H1 (cell line): Measurements from ENCODE around the gene STX10. TPM values are rescaled to one million over a fixed set of nuclear protein-coding genes. Genes with fewer than 3 reads are reported as not detected.

Source experiments
- CTCF ChIA-PET: fragments of 300-600 bp; sonication (Branson Sonifier 250); formaldehyde crosslinking; loops from one replicate; lab custom pipeline; 2021; ENCODE audit not compliant: partially characterized antibody; lab: Charles Lee
- POLR2A ChIA-PET: fragments of 300-600 bp; sonication (Branson Sonifier 250); formaldehyde crosslinking; loops from one replicate; lab custom pipeline; 2021; ENCODE audit warnings: inconsistent platforms; ENCODE audit not compliant: partially characterized antibody; lab: Charles Lee
- DNase-seq, 2 experiments: peaks; one replicate each; pipeline versions ENCODE4 v3.0.0 to v3.0.0-alpha.2; 2010 to 2022; ENCODE audit warnings: low spot score in 2 of 2, low read depth in 1 of 2, mixed read lengths in 1 of 2
- FAIRE-seq: peaks from 2 replicates; lab custom pipeline; 2011; peaks lifted over from hg19 to GRCh38; lab: Jason Lieb, UNC
- H2AFZ ChIP-seq: 2 replicates; pipeline ENCODE4 v1.8.1; 2012; ENCODE audit warnings: low read length, inconsistent platforms
- H2AK5ac ChIP-seq: 2 replicates; pipeline ENCODE4 v1.6.1; 2013; ENCODE audit warnings: low read depth, low read length
- H2BK120ac ChIP-seq: replicated peaks from 2 replicates; pipeline ENCODE3; 2013; ENCODE audit warnings: low read depth, low read length, inconsistent platforms
- H2BK12ac ChIP-seq: 2 replicates; pipeline ENCODE4 v1.6.1; 2013; ENCODE audit warnings: low read depth, low read length
- H2BK15ac ChIP-seq: 2 replicates; pipeline ENCODE4 v1.6.1; 2013; ENCODE audit warnings: low read length
- H2BK20ac ChIP-seq: 2 replicates; pipeline ENCODE4 v1.6.1; 2013; ENCODE audit warnings: low read length
- H2BK5ac ChIP-seq: 2 replicates; pipeline ENCODE4 v1.6.1; 2013; ENCODE audit warnings: low read depth, low read length
- H3K14ac ChIP-seq: 2 replicates; pipeline ENCODE4 v1.6.1; 2013; ENCODE audit warnings: inconsistent platforms; ENCODE audit not compliant: insufficient read length
- H3K18ac ChIP-seq: 2 replicates; pipeline ENCODE4 v1.6.1; 2013; ENCODE audit warnings: low read length; ENCODE audit errors: extremely low read depth
- H3K23ac ChIP-seq: 2 replicates; pipeline ENCODE4 v1.6.1; 2013; ENCODE audit warnings: inconsistent platforms; ENCODE audit not compliant: insufficient read length
- H3K23me2 ChIP-seq: 2 replicates; pipeline ENCODE4 v1.6.1; 2013; ENCODE audit warnings: low read depth, low read length
- H3K27ac ChIP-seq: 2 replicates; pipeline ENCODE4 v1.6.1; 2011; ENCODE audit warnings: low read depth, low read length, inconsistent platforms
- H3K27me3 ChIP-seq, 4 experiments: replicated peaks in 1 of 4; 1 replicate in 1 of 4; 2 replicates in 3 of 4; pipeline versions ENCODE4 v1.6.1 to v1.8.1; 2011 to 2013; ENCODE audit warnings: low read length in 3 of 4, mild to moderate bottlenecking in 3 of 4, inconsistent platforms in 2 of 4, mixed read lengths in 2 of 4, moderate library complexity in 1 of 4; ENCODE audit not compliant: control insufficient read depth in 3 of 4, insufficient read depth in 3 of 4; ENCODE audit errors: extremely low read depth in 1 of 4
- H3K36me3 ChIP-seq, 4 experiments: 2 replicates each; pipeline versions ENCODE4 v1.6.1 to v1.8.1; 2011 to 2013; ENCODE audit warnings: mild to moderate bottlenecking in 4 of 4, low read length in 3 of 4, moderate library complexity in 2 of 4, control low read depth in 1 of 4, inconsistent platforms in 1 of 4; ENCODE audit not compliant: insufficient read depth in 4 of 4, control insufficient read depth in 2 of 4
- H3K4ac ChIP-seq: replicated peaks from 2 replicates; pipeline ENCODE3; 2013; ENCODE audit warnings: low read length, low read depth, mixed read lengths, inconsistent platforms; ENCODE audit not compliant: insufficient read length
- H3K4me1 ChIP-seq, 4 experiments: replicated peaks in 1 of 4; 1 replicate in 1 of 4; 2 replicates in 3 of 4; pipeline versions ENCODE4 v1.6.1 to v1.8.1; 2011 to 2013; ENCODE audit warnings: low read length in 3 of 4, inconsistent platforms in 2 of 4, mixed read lengths in 1 of 4; ENCODE audit not compliant: insufficient read depth in 4 of 4, control insufficient read depth in 3 of 4
- H3K4me2 ChIP-seq, 2 experiments: 2 replicates each; pipeline versions ENCODE4 v1.6.1 to v1.8.1; 2011 to 2013; ENCODE audit warnings: low read depth in 2 of 2, low read length in 2 of 2, control low read depth in 1 of 2, inconsistent platforms in 1 of 2, mild to moderate bottlenecking in 1 of 2; ENCODE audit not compliant: insufficient read depth in 1 of 2
- H3K4me3 ChIP-seq, 4 experiments: fragments of 200-600, 300-600 bp in 1 of 4; sonication (generic), shearing (Covaris generic), sonication (Bioruptor Twin) in 1 of 4; 2 replicates each; pipeline versions ENCODE4 v1.5.1 to v1.8.1; 2011 to 2016; ENCODE audit warnings: low read length in 4 of 4, low read depth in 3 of 4, control low read depth in 2 of 4, inconsistent platforms in 2 of 4, mild to moderate bottlenecking in 2 of 4, mixed read lengths in 1 of 4, moderate library complexity in 1 of 4; ENCODE audit not compliant: insufficient read depth in 2 of 4; ENCODE audit errors: extremely low read depth in 1 of 4
- H3K56ac ChIP-seq: replicated peaks from 2 replicates; pipeline ENCODE3; 2013; ENCODE audit warnings: low read depth, mild to moderate bottlenecking, mixed read lengths, low read length, inconsistent platforms; ENCODE audit not compliant: insufficient read length
- H3K79me1 ChIP-seq: 2 replicates; pipeline ENCODE4 v1.6.1; 2013; ENCODE audit warnings: low read depth, low read length, control low read depth
- H3K79me2 ChIP-seq, 2 experiments: 2 replicates each; pipeline versions ENCODE4 v1.6.1 to v1.8.1; 2012 to 2013; ENCODE audit warnings: low read length in 2 of 2, mild to moderate bottlenecking in 2 of 2, inconsistent platforms in 1 of 2; ENCODE audit not compliant: insufficient read depth in 2 of 2, control insufficient read depth in 1 of 2
- H3K9ac ChIP-seq, 4 experiments: replicated peaks in 1 of 4; 1 replicate in 1 of 4; 2 replicates in 3 of 4; pipeline versions ENCODE4 v1.6.1 to v1.8.1; 2011 to 2013; ENCODE audit warnings: low read depth in 3 of 4, low read length in 3 of 4, control low read depth in 2 of 4, mild to moderate bottlenecking in 2 of 4, moderate library complexity in 2 of 4, inconsistent platforms in 1 of 4; ENCODE audit errors: extremely low read depth in 1 of 4
- H3K9me3 ChIP-seq, 2 experiments: 2 replicates each; pipeline versions ENCODE4 v1.6.1 to v1.8.1; 2012 to 2013; ENCODE audit warnings: mild to moderate bottlenecking in 2 of 2, moderate library complexity in 2 of 2, control low read depth in 1 of 2, inconsistent platforms in 1 of 2, low read depth in 1 of 2, low read length in 1 of 2, mixed read lengths in 1 of 2; ENCODE audit not compliant: insufficient read depth in 2 of 2
- H4K20me1 ChIP-seq, 2 experiments: replicated peaks in 1 of 2; 2 replicates each; pipeline versions ENCODE3 to v1.8.1; 2011 to 2013; ENCODE audit warnings: inconsistent platforms in 2 of 2, low read length in 2 of 2, mild to moderate bottlenecking in 1 of 2; ENCODE audit not compliant: insufficient read depth in 2 of 2, control insufficient read depth in 1 of 2
- H4K5ac ChIP-seq: 2 replicates; pipeline ENCODE4 v1.6.1; 2013; ENCODE audit warnings: low read length, low read depth, mixed read lengths, inconsistent platforms; ENCODE audit not compliant: insufficient read length
- H4K8ac ChIP-seq: 2 replicates; pipeline ENCODE4 v1.8.0; 2013; ENCODE audit warnings: mild to moderate bottlenecking, moderate library complexity, low read length, inconsistent platforms; ENCODE audit not compliant: insufficient read depth; ENCODE audit errors: extremely low read depth
- H4K91ac ChIP-seq: replicated peaks from 2 replicates; pipeline ENCODE3; 2013; ENCODE audit warnings: low read length, mixed read lengths, inconsistent platforms; ENCODE audit not compliant: insufficient read length
- EZH2 ChIP-seq: fragments of 200-600 bp; sonication (generic); IDR thresholded peaks from 2 replicates; pipeline ENCODE4 v1.7.1; 2012; ENCODE audit warnings: low read depth, mild to moderate bottlenecking, moderate library complexity, low read length, inconsistent platforms; ENCODE audit not compliant: severe bottlenecking
- KDM1A ChIP-seq: fragments of 200-600, 300-600 bp; sonication (generic); IDR thresholded peaks from 2 replicates; pipeline ENCODE4 v1.7.1; 2016; ENCODE audit warnings: mild to moderate bottlenecking, low read length, borderline replicate concordance
- RNF2 ChIP-seq: fragments of 200-900, 300-1000 bp; sonication (generic); IDR thresholded peaks from 2 replicates; pipeline ENCODE4 v1.7.1; 2016; ENCODE audit warnings: borderline replicate concordance, low read depth, mild to moderate bottlenecking, antibody characterized with exemption, low read length; ENCODE audit not compliant: poor library complexity, severe bottlenecking; ENCODE audit errors: missing control alignments
- SIX5 ChIP-seq: IDR thresholded peaks from 2 replicates; pipeline ENCODE4 v1.6.1; 2011; ENCODE audit warnings: mild to moderate bottlenecking, low read depth, low read length
- TAF1 ChIP-seq: IDR thresholded peaks from 2 replicates; pipeline ENCODE4 v1.6.1; 2011; ENCODE audit warnings: mild to moderate bottlenecking, low read depth, low read length
- TBP ChIP-seq: IDR thresholded peaks from 2 replicates; pipeline ENCODE4 v1.6.1; 2011; ENCODE audit warnings: low read depth, low read length, improper control_type of control experiment
- WGBS, 2 experiments: shearing (Covaris generic) in 1 of 2; methylation state at CpG; one replicate each; pipeline versions ENCODE4 v1.1.6 to v1.1.7; 2013 to 2015; ENCODE audit warnings: low lambda C conversion rate in 2 of 2, mixed read lengths in 2 of 2, inconsistent platforms in 1 of 2, low coverage in 1 of 2, missing lambda C conversion rate in 1 of 2; ENCODE audit not compliant: insufficient replicate concordance in 2 of 2, insufficient coverage in 1 of 2, insufficient read length in 1 of 2; ENCODE audit errors: extremely low coverage in 1 of 2, missing lambda C conversion rate in 1 of 2; 5-methylcytosine and 5-hydroxymethylcytosine counted together
- polyA plus RNA-seq, 7 experiments: library from polyadenylated mRNA; depleted of rRNA in 3 of 7; stranded (reverse) in 5 of 7; unstranded in 2 of 7; fragments of >200 nt in 5 of 7; fragments of 200-250 nt in 2 of 7; gene quantifications; 1 replicate in 5 of 7; 2 replicates in 1 of 7; 4 replicates in 1 of 7; pipeline versions ENCODE4 v1.2.1 to v1.2.3, GENCODE V29; 2011 to 2013; ENCODE audit warnings: missing spikeins in 2 of 7, mixed read lengths in 2 of 7
- total RNA-seq: library from RNA; stranded (reverse); fragmentation: NEBNext Ultra II Directional; extraction: Animal tissue kit (Norgen Biotek cat#: 25700); gene quantifications from 2 replicates; pipeline ENCODE4 v1.2.1, GENCODE V29; 2021
- TF ChIP-seq, protein P1 (sequence below): IDR thresholded peaks from 2 replicates; pipeline ENCODE4 v1.6.1; 2012; ENCODE audit warnings: low read length, inconsistent platforms

Gene STX10
- total and polyA plus RNA-seq, 2 of the 8 experiments (the other 6 are each of a cell fraction or from before 2014, with no cell fraction given) = 53.0 to 80.1 TPM

DNA sequence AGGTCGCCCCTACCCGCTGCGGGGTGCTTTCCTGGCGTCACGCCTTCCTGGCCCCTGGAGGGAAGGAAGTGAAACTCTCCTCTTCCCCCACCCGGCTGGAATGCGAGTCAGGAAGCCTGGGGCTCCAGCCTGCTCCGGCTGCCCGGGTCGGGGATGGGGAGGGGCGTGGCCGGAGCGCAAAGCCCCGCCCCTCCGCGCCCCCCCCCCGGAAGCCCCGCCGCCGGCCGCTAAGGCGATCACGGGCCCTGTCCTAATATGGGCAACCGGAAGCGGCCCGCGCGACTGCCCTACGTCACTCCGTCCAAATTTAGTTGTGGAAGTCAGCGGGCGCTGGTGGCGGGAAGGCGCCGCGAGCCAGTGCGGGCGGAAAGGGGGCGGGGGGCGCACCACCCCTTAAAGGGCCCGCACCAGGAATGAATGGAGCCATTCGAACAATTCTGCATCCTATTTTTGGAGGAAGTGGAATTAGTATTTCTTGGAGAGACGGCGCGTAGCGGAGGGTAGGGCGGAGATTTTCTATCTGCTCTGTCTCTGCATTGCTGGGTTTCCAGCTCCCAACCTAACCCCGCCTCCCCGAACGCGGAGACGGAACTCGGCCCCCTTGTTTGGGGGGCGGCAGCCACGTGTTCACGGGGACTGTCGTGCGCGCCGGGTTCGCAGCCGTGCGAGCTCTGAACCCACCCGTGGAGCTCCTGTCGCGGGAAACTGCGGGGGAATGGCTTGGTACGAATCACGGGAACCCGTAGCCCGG, 1.6 kb upstream of the STX10 start:
- Histone ChIP-seq H3K4me1 (peaks cover 0 to 10% (median 6%) of the 10 kb centered on the region in 4 experiments), H3K23me2 (peaks cover 23% of the 10 kb centered on the region), H3K79me2 (peaks cover 17 to 46% of the 10 kb centered on the region in 2 experiments), H2BK15ac (peak overlapping the region; percentile 81; the same call in 1 of the 2 replicates), H4K8ac (peak overlapping the region; percentile 95), H3K27me3 (no peaks in the 10 kb centered on the region; a peak in 1 of 7 replicates), H3K4ac (peak overlapping the region; percentile 76), H2AK5ac (peak overlapping the region; percentile 99), H3K18ac (peak overlapping the region; percentile 96), H3K4me2 (peak overlapping the region; percentile 82 to 91), H4K5ac (peak overlapping the region; percentile 93), H3K23ac (no peak overlapping the region), H2BK12ac (peak overlapping the region; percentile 94), H3K4me3 (peak overlapping the region; percentile 90 to 99 (median 94)), H2BK120ac (no peak overlapping the region), H2BK20ac (no peak overlapping the region), H4K91ac (peak overlapping the region; percentile 98), H3K9ac (peak overlapping the region; percentile 91 to 97 (median 94)), H2BK5ac (peak overlapping the region; percentile 99), H3K79me1 (peaks cover 8% of the 10 kb centered on the region), H2AFZ (no peak overlapping the region), H3K9me3 (no peaks in the 10 kb centered on the region), H3K56ac (peak overlapping the region; percentile 75), H3K27ac (peak overlapping the region; percentile 97), H4K20me1 (peaks cover 7 to 13% of the 10 kb centered on the region in 2 experiments), H3K36me3 (peaks cover 0 to 7% (median 2%) of the 10 kb centered on the region in 4 experiments; a peak in 2 of 8 replicates), H3K14ac (no peak overlapping the region)
- CTCF ChIA-PET = interaction anchor here (0.6 to 2.0 kb wide), 7 partner anchors 12 to 122 kb away, joined by 3 to 9 read pairs (median 6); no protein-coding TSS in a partner anchor
- peak in 1 of 2 experiments; percentile 96 for DNase-seq
- no peak for FAIRE-seq
- POLR2A ChIA-PET = interaction anchor here (0.6 to 9.6 kb wide), 55 partner anchors 9 to 855 kb away, joined by 3 to 530 read pairs (median 5); partner anchors contain the start of genes CALR, LYL1, NACC1 and TRMT1
- 1% methylated on average over 58 of the region's 71 CpGs; no CpG with 5 or more reads in 1 of the 2 experiments for WGBS, 2 experiments
- no peak for TF ChIP-seq RNF2
- TF ChIP-seq SIX5 = no peak
- TF ChIP-seq, protein P1, sequence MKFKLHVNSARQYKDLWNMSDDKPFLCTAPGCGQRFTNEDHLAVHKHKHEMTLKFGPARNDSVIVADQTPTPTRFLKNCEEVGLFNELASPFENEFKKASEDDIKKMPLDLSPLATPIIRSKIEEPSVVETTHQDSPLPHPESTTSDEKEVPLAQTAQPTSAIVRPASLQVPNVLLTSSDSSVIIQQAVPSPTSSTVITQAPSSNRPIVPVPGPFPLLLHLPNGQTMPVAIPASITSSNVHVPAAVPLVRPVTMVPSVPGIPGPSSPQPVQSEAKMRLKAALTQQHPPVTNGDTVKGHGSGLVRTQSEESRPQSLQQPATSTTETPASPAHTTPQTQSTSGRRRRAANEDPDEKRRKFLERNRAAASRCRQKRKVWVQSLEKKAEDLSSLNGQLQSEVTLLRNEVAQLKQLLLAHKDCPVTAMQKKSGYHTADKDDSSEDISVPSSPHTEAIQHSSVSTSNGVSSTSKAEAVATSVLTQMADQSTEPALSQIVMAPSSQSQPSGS = peak; percentile 12; the same call in 1 of the 2 replicates
- TF ChIP-seq TBP = peak; percentile 84
- TF ChIP-seq EZH2 = no peak
- peak; percentile 86 for TF ChIP-seq TAF1
- TF ChIP-seq KDM1A = no peak
